NCI-H146 (cell line): ENCODE measurements around the gene FPR2.
"Not testable (repeated sequence)": the region's sequence is repeated elsewhere in the genome, so short reads cannot be mapped to it uniquely, and the experiment has no call there.

Source experiments
- DNase-seq: peaks from one replicate; lab custom pipeline; 2025; lab: John Stamatoyannopoulos, UW

FPR2 gene

DNA sequence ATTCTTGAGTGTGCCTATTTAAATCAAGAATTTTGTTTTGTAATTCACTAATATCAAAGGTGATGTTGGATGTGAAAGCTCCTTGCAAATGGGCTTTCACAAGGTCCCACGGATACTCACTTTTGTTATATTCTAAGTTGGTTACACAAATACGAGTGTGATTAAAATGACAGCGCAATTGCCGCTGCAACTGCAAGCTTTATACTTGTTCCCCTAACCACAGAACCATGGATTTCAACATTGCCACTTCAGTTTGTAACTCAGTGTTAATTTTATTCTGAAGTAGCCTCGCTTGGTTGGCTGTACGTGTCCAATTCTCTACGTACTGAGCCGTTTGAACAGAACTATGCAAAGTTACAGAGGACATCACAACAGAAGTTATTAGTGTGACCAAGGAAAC lies 44.4 kb downstream of the FPR2 start:
- DNase-seq, result not testable (repeated sequence)

DNA sequence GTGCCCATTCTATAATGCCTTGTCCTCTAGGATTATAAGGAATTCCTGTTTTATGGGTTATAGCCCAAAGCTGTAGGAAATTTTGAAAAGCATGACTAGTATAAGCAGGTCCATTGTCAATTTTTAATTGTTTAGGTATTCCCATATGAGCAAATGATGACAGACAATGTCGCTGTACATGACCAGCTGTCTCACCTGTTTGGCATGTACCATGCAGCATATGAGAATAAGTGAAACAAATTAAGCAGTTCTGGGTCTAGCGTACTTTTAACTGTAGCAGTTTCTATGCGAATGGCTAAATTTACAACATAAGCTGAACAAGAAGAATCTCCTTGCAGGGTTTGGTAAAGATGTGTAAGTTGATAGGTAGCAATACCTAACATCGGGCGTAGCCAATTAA lies 45.6 kb downstream of the FPR2 start:
- DNase-seq, result not testable (repeated sequence)

DNA sequence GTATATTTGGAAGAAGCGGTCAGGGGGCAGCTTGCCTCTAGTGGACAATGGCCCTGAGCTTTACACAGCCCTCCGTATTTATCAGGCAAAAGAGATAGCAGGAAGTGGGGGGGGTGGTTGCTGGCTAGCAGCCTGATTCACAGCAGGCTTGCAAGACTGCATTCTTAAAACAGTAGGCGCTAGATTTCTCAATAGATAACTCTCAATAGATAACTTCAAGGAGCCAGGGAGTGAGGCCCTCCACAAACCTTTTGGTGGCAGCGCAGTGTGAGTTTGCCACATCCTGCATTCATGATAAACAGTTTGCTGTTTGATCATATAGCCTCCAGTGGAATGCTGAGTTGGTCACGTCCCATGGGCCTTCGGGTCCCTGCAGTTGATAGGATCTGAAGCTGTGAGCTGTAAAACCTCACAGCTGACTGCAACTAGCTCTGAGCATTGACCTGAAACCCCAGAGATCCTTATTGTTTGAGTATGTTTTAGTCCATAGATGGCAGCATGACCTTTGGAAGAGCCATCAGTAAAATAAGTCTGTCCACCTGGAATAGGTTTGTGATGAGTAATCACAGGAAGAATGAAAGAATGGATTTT lies 46.2 kb downstream of the FPR2 start:
- peak; percentile 1 for DNase-seq

DNA sequence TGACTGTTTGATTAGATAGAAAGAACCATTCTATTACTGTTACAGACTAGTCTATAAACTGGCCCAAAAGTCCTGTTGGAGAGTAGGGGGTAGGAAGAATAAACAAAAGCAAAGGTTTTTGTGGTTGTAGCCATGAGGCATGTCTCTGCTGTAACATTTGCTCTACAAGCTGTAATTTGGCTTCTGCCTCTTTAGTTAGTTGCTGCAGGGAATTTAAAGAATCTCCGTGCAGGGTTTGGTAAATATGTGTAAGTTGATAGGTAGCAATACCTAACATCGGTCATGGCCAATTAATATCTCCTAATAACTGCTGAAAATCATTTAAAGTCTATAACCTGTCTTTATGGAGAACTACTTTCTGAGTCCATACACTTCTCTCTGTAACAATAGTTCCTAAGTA lies 46.9 kb downstream of the FPR2 start:
- no peak for DNase-seq

DNA sequence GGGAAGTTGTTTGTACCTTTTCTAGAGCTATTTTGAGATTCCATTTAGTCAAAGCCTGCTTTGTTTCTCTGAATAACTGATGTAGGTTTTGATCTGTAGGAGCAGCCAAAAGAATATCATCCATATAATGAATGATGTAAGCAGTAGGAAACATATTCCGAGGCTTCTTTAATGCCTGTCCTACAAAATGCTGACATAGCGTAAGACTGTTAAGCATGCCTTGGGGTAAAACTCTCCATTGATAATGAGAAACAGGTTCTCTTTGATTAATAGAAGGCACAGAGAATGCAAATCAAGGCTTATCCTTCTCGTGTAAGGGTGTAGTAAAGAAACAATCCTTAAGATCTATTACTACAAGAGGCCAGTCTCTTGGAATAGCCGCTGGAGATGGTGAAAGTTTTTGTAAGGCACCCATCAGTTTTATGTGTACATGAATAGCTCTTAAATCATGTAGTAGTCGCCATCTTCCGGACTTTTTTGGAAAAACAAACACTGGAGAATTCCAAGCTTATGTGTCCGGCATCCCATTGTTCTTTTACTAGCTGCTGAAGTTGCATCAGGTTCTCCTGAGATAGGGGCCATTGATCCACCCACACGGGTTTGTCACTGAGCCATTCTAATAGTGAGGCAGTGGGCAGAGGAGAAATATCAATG lies 47.5 kb downstream of the FPR2 start:
- DNase-seq, result no peak

DNA sequence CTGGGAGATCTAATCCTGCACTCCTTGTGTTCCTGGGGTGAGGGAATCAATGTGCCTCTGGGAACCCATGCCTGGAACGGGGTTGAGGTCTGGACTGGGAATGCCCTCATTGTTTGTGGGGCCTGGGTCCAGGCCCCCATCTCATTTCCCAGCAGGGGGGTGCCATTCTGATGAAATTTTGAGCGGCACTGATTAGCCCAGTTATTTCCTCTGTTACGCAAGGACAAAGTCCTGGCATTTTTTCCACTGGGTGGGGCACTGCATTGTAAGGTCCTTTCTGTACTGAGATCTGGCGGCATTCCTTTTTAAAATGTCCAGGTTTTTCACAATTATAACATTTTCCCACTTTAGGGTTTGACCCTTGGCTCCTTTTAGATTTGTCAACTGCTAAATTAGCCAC lies 48.8 kb downstream of the FPR2 start:
- DNase-seq, result no peak

DNA sequence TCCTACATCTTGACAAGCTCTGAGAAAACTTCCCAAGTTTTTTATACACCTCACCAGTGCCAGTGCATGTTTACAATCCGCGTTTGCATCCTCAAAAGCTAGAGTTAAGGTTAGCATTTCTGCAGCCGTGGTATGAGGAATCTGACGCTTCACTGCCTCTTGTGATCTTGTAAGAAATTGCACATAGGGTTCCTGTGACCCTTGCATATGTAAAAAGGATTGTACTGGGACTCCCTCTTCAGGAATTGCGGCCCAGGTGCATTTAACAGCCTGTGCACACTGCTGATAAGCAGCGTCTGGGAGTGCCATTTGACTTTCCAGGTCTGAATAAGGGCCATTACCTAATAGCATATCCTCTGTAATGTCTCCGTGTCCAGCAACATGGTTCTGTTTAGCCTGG lies 49.2 kb downstream of the FPR2 start:
- no peak for DNase-seq

DNA sequence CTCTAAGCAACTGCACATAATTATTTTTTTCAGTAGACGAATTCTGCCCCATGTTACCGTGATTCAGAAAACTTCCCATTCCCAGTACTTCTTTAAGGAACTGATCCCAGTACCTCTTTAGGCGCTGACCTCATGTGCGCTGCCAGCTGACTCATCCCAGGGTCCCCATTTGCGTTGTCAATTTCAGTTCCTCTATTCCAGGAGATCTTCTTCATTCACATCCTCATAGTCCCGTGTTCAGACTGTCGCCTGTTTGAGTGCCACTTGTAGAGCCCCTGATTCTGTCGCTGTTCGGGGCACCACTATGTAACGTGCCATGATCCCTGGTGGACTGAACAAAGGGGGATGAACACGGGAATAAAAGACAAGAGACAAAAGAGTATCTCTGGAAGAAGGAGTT lies 50.4 kb downstream of the FPR2 start:
- no peak for DNase-seq

DNA sequence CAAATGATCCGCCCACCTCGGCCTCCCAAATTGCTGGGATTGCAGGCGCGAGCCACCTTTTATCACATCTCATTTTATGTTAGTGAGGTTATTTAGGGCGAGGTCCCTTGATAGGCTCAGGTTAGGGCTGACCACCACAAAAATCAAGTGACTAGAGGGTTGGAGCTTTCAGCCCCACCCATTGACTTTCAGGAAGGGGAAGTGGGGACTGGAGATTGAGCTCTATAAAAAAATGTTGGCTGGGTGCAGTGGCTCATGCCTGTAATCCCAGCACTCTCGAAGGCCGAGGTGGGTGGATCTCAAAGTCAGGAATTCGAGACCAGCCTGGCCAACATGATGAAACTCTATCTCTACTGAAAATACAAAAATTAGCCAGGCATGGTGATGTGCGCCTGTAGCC lies 54.1 kb downstream of the FPR2 start:
- DNase-seq, result no peak

DNA sequence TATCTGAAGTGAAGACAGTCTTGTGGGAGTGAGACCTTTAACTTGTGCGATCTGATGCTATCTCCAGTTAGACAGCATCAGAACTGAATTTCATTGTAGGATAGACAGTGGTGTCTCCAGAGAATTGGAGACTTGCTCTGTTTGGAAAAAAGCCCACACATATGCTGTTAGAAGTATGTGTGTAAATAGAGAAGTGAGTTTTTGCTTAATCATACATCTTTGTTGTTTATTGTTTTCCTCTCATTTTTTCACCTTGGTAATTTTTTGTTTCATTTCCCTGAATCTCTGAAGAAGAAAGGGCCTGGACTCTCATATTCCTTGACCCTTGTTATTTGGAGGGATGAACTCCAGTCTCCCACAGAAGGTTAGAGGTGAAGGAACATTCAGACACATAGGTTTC lies 55.7 kb downstream of the FPR2 start:
- DNase-seq, result no peak

DNA sequence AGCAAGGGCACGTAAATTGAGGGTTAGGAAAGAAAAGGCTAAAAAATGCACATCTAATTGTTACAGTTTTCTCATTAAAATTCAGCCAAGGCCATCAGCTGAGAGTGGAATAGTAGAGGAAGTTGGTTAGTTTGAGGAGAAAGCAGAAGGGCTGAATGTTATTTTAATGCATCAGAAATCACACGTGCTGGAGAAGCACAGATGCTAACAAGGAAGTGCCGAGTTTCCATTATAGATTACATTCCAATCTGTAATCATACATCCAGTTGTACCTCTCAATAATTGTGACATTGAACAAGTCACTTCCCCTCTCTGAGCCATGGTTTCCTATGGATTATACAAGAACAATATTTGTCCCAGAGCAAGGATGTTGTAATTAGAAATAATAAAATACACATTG lies 59.0 kb downstream of the FPR2 start:
- no peak for DNase-seq
